Measurements from ENCODE around the gene EIF2B4.

GRCh38 chr2:27354597-27354927 lies 15.6 kb downstream of the EIF2B4 start:
- TF ChIP-seq CTCF (conservative IDR thresholded peaks at IDR 0.05) (no peak), EZH2 (IDR thresholded peaks at IDR 0.05; ENCODE audit: low read depth) (no peak)

Measured in PC-9 (cell line).